Stimulated activated CD4-positive, alpha-beta T cell treated with anti-CD3 and anti-CD28 coated beads, Interleukin-2, amount 100 ng/mL, for 24 hours (primary cell): ENCODE data around the gene HSF2.
"Not testable (repeated sequence)": the region's sequence is repeated elsewhere in the genome, so short reads cannot be mapped to it uniquely, and the experiment has no call there.

ENCODE experiments used
- DNase-seq, 2 donors: peaks; one replicate each; pipeline ENCODE4 v3.0.0-alpha.2; 2020

The HSF2 gene

GRCh38 chr6:122459240-122459639 lies 59.8 kb downstream of the HSF2 start:
- DNase-seq, result no peak

GRCh38 chr6:122459865-122460416 lies 60.5 kb downstream of the HSF2 start:
- DNase-seq, result not testable (repeated sequence)

- DNase-seq, result no peak
These were observed 62.4 kb downstream of the HSF2 start for GRCh38 chr6:122461885-122462284.

- peak; percentile 90 to 91 for DNase-seq
These were observed 71.9 kb downstream of the HSF2 start, which contains the start of gene SERINC1 for GRCh38 chr6:122471107-122472021. TSS of gene SERINC1 (minus strand) at chr6:122471807. CDS start at chr6:122471737, 70 bp downstream.

GRCh38 chr6:122472022-122472340 lies 72.5 kb downstream of the HSF2 start:
- DNase-seq, result no peak

GRCh38 chr6:122476131-122476530 lies 76.7 kb downstream of the HSF2 start:
- no peak for DNase-seq

GRCh38 chr6:122482750-122483080 lies 83.3 kb downstream of the HSF2 start:
- no peak for DNase-seq
